HL-60 (cell line): ENCODE measurements around the gene KIAA1671.

Experiments
- DNase-seq, 2 experiments: peaks; one replicate each; pipeline ENCODE4 v3.0.0-alpha.2; 2010 to 2020; ENCODE audit warnings: low read depth in 1 of 2, low spot score in 1 of 2
- H3K27ac ChIP-seq: fragments of 250-450 bp; sonication (Bioruptor Pico); replicated peaks from 2 replicates; pipeline ENCODE4 v1.5.1; 2020; ENCODE audit warnings: mild to moderate bottlenecking, moderate library complexity
- H3K27me3 ChIP-seq: fragments of 250-450 bp; sonication (Bioruptor Pico); 2 replicates; pipeline ENCODE4 v1.5.1; 2021; ENCODE audit warnings: mild to moderate bottlenecking, moderate library complexity; ENCODE audit not compliant: insufficient read depth, poor library complexity, severe bottlenecking
- H3K4me3 ChIP-seq: replicated peaks from 2 replicates; pipeline ENCODE4 v1.5.1; 2011; ENCODE audit warnings: mild to moderate bottlenecking, control low read depth, low read length; ENCODE audit not compliant: insufficient read depth
- CTCF ChIP-seq: IDR thresholded peaks from one replicate; pipeline ENCODE4 v1.5.1; 2011; ENCODE audit warnings: low read length, control low read depth, inconsistent platforms; ENCODE audit not compliant: insufficient read depth
- GABPA ChIP-seq: IDR thresholded peaks from 2 replicates; pipeline ENCODE4 v1.6.1; 2012; ENCODE audit warnings: low read depth
- POLR2AphosphoS5 ChIP-seq: IDR thresholded peaks from 2 replicates; pipeline ENCODE4 v1.6.1; 2012; ENCODE audit warnings: low read depth
- REST ChIP-seq: IDR thresholded peaks from 2 replicates; pipeline ENCODE4 v1.6.1; 2012; ENCODE audit warnings: low read depth; ENCODE audit not compliant: insufficient replicate concordance
- SPI1 ChIP-seq: IDR thresholded peaks from 2 replicates; pipeline ENCODE4 v1.6.1; 2012; ENCODE audit warnings: low read depth, mild to moderate bottlenecking, borderline replicate concordance

KIAA1671 gene

GRCh38 chr22:24944217-24944937, 8.1 kb upstream of the KIAA1671 start:
- TF ChIP-seq CTCF, result no peak
- TF ChIP-seq GABPA, result no peak
- TF ChIP-seq POLR2AphosphoS5, result no peak
- TF ChIP-seq REST, result no peak
- TF ChIP-seq SPI1, result no peak
- no peak for DNase-seq
- H3K27ac ChIP-seq, result no peak overlapping the region

GRCh38 chr22:24945430-24945829, 7.1 kb upstream of the KIAA1671 start:
- no peak for TF ChIP-seq REST
- TF ChIP-seq CTCF, result no peak
- no peak for TF ChIP-seq GABPA
- no peak for TF ChIP-seq POLR2AphosphoS5
- no peak for TF ChIP-seq SPI1
- no peak for DNase-seq
- Histone ChIP-seq H3K4me3 (no peak overlapping the region), H3K27me3 (no peaks in the 10 kb centered on the region), H3K27ac (no peak overlapping the region)

More at GRCh38 chr22:24944217-24944937, 8.1 kb upstream of the KIAA1671 start:
- Histone ChIP-seq H3K27me3 (no peaks in the 10 kb centered on the region), H3K4me3 (no peak overlapping the region)

- no peak for TF ChIP-seq CTCF
- no peak for TF ChIP-seq POLR2AphosphoS5
- no peak for TF ChIP-seq SPI1
- no peak for TF ChIP-seq REST
- TF ChIP-seq GABPA, result no peak
- peaks cover 2% of the 10 kb centered on the region for H3K27me3 ChIP-seq
- DNase-seq, result no peak
- H3K27ac ChIP-seq, result no peak overlapping the region
- H3K4me3 ChIP-seq, result no peak overlapping the region
These were observed 5.1 kb upstream of the KIAA1671 start for GRCh38 chr22:24947383-24947782.
